H1 (cell line): ENCODE measurements around the gene FHAD1. TPM values are rescaled to one million over a fixed set of nuclear protein-coding genes. Genes with fewer than 3 reads are reported as not detected.

Experiments used
- CBX8 ChIP-seq: fragments of 300-800, 300-1000 bp; sonication (generic); IDR thresholded peaks from 2 replicates; pipeline ENCODE4 v1.7.1; 2016; ENCODE audit warnings: low read depth, low read length, borderline replicate concordance
- CHD7 ChIP-seq: fragments of 300-600 bp; sonication (generic); IDR thresholded peaks from 2 replicates; pipeline ENCODE4 v1.7.1; 2012; ENCODE audit warnings: low read length, moderate library complexity, mild to moderate bottlenecking, inconsistent platforms; ENCODE audit not compliant: insufficient replicate concordance
- EGR1 ChIP-seq: IDR thresholded peaks from 2 replicates; pipeline ENCODE4 v1.6.1; 2011; ENCODE audit warnings: low read depth, low read length, borderline replicate concordance
- HDAC2 ChIP-seq, 2 experiments: fragments of 300-600 bp in 1 of 2; sonication (generic) in 1 of 2; IDR thresholded peaks; 2 replicates each; pipeline ENCODE4 v1.6.1; 2011 to 2012; ENCODE audit warnings: low read depth in 2 of 2, low read length in 2 of 2, mild to moderate bottlenecking in 2 of 2, moderate library complexity in 2 of 2, borderline replicate concordance in 1 of 2, inconsistent platforms in 1 of 2
- HDAC6 ChIP-seq: IDR thresholded peaks from one replicate; pipeline ENCODE4 v1.7.1; 2012; ENCODE audit warnings: low read depth, mild to moderate bottlenecking, inconsistent platforms, low read length, moderate library complexity
- NANOG ChIP-seq: IDR thresholded peaks from 2 replicates; pipeline ENCODE4 v1.6.1; 2011; ENCODE audit warnings: low read length, low read depth, mild to moderate bottlenecking, inconsistent platforms; ENCODE audit not compliant: insufficient read depth, poor library complexity, severe bottlenecking
- SAP30 ChIP-seq: fragments of 300-600 bp; sonication (generic); IDR thresholded peaks from 2 replicates; pipeline ENCODE4 v1.7.1; 2012; ENCODE audit warnings: low read length, moderate library complexity, mild to moderate bottlenecking, inconsistent platforms; ENCODE audit not compliant: insufficient read depth, insufficient replicate concordance
- SIRT6 ChIP-seq: IDR thresholded peaks from one replicate; pipeline ENCODE4 v1.7.1; 2012; ENCODE audit warnings: low read length, inconsistent platforms
- TEAD4 ChIP-seq: IDR thresholded peaks from 2 replicates; pipeline ENCODE4 v1.6.1; 2012; ENCODE audit warnings: low read depth, low read length, inconsistent platforms, mixed read lengths
- ZNF274 ChIP-seq: IDR thresholded peaks from 2 replicates; pipeline ENCODE4 v1.7.0; 2012; ENCODE audit warnings: low read length, borderline replicate concordance; ENCODE audit errors: extremely low read depth
- polyA plus RNA-seq, 7 experiments: library from polyadenylated mRNA; depleted of rRNA in 3 of 7; stranded (reverse) in 5 of 7; unstranded in 2 of 7; fragments of >200 nt in 5 of 7; fragments of 200-250 nt in 2 of 7; gene quantifications; 1 replicate in 5 of 7; 2 replicates in 1 of 7; 4 replicates in 1 of 7; pipeline versions ENCODE4 v1.2.1 to v1.2.3, GENCODE V29; 2011 to 2013; ENCODE audit warnings: missing spikeins in 2 of 7, mixed read lengths in 2 of 7
- total RNA-seq: library from RNA; stranded (reverse); fragmentation: NEBNext Ultra II Directional; extraction: Animal tissue kit (Norgen Biotek cat#: 25700); gene quantifications from 2 replicates; pipeline ENCODE4 v1.2.1, GENCODE V29; 2021
- TF ChIP-seq, protein P1 (sequence below): IDR thresholded peaks from 2 replicates; pipeline ENCODE4 v1.6.1; 2012; ENCODE audit warnings: inconsistent platforms

The FHAD1 gene
- total and polyA plus RNA-seq, 2 of the 8 experiments (the other 6 are each of a cell fraction or from before 2014, with no cell fraction given), result 0.39 to 0.69 TPM

GRCh38 chr1:15331734-15332133 lies 84.7 kb downstream of the FHAD1 start (continued):
- TF ChIP-seq CHD7 (no peak), HDAC2 (IDR thresholded peaks at IDR 0.05; ENCODE audit: borderline replicate concordance in 1 of 2, low read depth in 2 of 2, low read length in 2 of 2) (no peak), TEAD4 (no peak), HDAC6 (no peak), SIRT6 (no peak), CBX8 (no peak), EGR1 (no peak), SAP30 (no peak), NANOG (no peak), ZNF274 (no peak)
- TF ChIP-seq, protein P1, sequence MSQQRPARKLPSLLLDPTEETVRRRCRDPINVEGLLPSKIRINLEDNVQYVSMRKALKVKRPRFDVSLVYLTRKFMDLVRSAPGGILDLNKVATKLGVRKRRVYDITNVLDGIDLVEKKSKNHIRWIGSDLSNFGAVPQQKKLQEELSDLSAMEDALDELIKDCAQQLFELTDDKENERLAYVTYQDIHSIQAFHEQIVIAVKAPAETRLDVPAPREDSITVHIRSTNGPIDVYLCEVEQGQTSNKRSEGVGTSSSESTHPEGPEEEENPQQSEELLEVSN, result no peak
